ENCODE results near the gene TBPL1.
"Not testable (repeated sequence)": the region's sequence is repeated elsewhere in the genome, so short reads cannot be mapped to it uniquely, and the experiment has no call there.

The TBPL1 gene

DNA sequence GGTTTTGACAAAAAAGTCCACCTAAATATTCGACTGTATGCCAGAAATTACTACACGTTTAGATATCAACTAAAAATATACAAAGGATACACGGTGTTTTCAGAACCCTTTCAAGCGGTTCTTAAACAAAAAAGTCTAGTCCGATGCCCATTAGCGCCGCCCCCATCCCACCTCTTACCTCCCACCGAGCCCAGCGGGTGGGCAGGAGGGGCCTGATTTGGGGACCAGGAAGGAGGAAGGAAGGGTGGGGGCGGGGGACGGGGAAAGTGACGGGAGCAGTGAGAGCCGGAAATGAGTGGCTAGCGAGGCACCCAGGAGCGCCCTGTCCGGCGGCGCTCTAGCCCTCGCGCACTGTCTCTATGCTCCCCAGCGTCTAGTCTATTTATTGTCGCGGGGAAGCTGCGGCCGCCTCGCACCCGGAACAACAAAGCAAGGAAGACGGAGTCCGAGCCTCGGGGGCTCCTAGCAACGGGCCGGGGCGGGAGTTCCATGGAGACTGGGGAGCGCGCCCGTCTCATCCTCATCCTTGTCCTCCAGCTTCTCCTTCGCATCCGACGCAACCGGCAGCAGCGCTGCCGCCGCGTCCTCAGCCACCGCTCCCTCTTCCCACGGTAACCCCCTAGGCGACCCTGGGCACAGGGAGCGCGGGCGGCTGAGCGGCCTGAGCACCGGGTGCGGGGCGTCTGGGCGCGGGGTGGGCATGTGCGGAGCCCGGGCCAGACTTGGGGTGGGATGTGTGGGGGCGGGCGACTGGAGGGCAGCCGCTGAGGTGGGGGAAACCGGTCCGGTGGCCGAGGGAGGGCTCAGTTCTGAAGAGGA lies at the start of gene TBPL1:
Gene TBPL1 (plus strand): TSS at position 410 of the 819 bp plus-strand sequence. CDS start 26,902 bp downstream, outside the sequence.
- DNase-seq (ENCODE audit: low read depth, low spot score): peak; percentile 78

DNA sequence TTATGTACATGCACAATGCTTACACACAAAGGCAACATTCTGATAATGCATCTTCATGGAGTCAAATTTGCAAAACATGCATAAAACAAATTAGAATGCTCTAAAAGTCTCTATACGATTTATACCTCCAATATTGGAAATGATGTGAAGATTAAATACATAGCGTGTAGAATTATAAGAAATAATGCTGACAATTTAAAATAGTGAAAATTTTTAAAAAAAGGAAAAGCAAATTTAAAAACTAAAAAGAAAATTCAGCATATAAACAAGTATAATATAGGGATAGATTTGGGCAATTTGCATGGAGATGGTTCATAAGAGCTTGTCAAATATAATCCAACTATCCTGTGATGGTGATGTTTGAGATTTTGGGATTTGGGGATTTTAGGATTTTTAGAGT lies 49.2 kb upstream of the TBPL1 start:
- DNase-seq (ENCODE audit: low read depth, low spot score): no peak

- no peak for DNase-seq (ENCODE audit: low read depth, low spot score)
Measured at GRCh38 chr6:133906050-133906449, 47.0 kb upstream of the TBPL1 start.

- DNase-seq (ENCODE audit: low read depth, low spot score): peak; percentile 31
Measured at GRCh38 chr6:133916650-133917151, 36.3 kb upstream of the TBPL1 start.

DNA sequence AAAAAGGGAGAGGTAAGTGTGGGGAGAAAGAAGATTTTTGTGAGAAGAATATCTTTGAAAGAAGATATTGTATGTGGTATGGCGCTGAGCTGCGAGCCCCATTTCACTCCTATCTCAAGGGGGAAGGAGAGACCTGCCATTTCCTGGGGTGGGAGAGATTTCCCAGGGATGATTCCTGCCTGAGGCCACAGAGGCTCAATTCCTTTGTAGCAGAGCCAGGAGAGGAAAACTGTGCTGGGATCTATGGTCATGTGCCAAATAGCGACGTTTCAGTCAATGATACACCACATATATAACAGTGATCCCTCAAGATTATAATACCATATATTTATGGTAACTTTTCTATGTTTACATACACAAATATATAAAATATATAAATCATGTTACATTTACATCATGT lies 35.2 kb upstream of the TBPL1 start:
- DNase-seq (ENCODE audit: low read depth, low spot score): no peak

GRCh38 chr6:133918208-133918930 lies 34.7 kb upstream of the TBPL1 start:
- DNase-seq (ENCODE audit: low read depth, low spot score): no peak

DNA sequence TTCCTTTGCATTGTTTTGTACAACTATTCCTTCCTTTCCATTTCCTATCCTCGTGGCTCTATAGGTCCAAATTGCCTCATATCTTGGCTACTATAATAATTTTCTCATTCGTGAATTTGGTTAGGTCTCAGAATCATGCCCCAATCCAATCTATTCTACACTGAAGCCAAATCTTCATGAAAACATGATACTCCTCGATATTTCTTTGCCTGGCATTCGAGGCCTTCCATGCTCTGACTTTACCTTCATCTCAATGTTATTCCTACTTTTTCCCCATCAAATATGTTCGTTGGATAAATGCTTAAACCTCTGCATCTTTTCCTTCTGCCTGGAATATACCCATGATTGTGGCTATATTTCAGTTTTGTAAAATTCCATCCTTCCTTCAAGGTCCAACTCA lies 33.7 kb upstream of the TBPL1 start:
- no peak for DNase-seq (ENCODE audit: low read depth, low spot score)

DNA sequence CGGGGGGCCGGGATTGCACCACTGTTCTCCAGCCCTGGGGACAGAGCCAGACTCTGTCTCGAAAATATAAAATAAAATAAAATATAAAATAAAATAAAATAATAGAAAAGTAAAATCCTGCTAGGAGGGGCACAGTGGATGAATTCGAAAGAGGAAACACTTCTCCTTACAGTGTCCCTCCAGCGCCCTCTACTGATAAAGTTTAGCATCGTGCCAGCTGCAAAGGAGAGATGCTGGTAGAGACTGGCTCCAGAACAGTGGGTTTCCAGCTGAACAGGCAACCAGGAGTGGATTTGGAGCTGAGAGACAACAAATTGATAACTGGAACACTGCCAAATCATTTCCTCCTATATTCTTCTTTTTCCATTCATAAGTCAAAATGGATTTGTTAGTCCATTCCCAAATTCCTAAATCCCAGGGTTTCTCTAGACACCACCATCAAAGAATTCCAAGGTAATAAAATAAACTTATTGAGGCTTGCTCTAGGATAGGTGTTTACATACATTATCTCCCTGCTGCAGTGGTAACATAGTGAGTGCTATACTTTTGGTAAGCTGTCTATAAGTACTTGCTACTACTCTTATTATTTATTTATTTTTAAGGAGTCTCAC lies 31.7 kb upstream of the TBPL1 start:
- DNase-seq (ENCODE audit: low read depth, low spot score): peak; percentile 22

DNA sequence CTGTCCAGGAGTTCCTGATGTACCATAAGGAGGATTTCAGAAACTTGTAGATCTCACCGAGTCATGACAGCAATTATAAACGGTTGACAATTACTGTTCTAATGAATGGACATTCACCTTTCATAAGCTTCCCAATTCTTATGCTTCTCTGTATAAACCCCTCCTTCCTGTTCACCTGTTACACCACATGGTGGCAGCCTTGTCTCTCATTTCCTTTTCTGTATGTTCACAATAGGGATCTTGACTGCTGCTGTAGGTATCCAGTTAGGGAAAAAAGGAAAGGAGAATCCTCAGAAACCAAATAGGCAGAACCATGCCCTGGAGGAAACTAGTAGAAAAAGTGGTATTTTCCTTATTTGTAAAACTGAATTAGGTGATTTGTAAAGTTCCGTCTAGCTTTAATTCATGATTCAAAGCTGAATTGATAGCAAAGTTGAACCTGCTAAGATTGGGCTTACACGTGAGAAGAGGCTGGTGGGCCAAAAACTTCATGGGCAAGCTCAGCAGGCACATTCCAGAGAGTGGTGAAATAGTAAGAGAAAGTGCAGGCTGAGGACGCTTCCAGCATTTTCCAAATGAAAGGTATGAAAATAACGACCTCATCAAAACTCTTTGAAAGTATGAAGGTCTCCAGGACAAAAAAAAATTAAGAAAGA lies 29.0 kb upstream of the TBPL1 start:
- DNase-seq (ENCODE audit: low read depth, low spot score): peak; percentile 38

GRCh38 chr6:133931221-133931620 lies 21.8 kb upstream of the TBPL1 start:
- not testable (repeated sequence) for DNase-seq (ENCODE audit: low read depth, low spot score)

GRCh38 chr6:133936352-133936751 lies 16.7 kb upstream of the TBPL1 start:
- DNase-seq (ENCODE audit: low read depth, low spot score): not testable (repeated sequence)

DNA sequence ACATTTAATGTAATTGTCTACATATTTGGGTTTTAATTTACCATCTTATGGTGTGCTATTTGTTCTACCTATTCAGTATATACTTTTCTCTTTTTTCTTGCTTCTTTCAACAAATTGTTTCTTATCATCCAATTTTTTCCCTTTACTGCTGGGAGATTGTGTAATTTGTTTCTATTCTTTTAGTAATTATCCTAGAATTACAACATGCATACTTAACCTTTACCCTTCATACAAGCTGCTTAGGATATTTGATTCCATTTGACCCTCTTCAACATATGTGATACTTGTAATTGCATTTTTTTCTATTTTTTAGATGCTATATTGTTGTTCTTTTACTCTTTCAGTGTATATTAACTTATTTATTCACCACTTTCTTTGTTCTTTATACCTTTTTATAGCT lies 15.1 kb upstream of the TBPL1 start:
- DNase-seq (ENCODE audit: low read depth, low spot score): no peak

DNA sequence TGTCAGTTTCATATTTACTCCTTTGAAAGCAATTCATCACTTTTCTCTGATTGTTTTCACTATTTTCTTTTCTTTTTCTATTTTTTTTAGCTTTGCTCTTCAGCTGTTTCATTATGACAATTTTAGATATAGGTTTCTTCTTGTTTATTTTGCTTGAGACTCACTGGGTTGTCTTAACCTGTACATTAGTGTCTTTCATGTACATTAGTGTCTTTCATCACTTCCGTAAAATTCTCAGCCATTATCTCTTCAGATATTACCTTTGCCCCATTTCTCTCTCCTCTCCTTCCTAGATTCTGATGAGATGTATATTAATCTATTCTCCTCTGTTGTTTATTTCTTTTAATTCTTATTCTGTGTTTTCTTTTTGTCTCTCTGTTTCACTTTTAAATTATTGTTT lies 14.5 kb upstream of the TBPL1 start:
- DNase-seq (ENCODE audit: low read depth, low spot score): no peak

GRCh38 chr6:133939778-133940667 lies 13.0 kb upstream of the TBPL1 start:
- no peak for DNase-seq (ENCODE audit: low read depth, low spot score)

DNA sequence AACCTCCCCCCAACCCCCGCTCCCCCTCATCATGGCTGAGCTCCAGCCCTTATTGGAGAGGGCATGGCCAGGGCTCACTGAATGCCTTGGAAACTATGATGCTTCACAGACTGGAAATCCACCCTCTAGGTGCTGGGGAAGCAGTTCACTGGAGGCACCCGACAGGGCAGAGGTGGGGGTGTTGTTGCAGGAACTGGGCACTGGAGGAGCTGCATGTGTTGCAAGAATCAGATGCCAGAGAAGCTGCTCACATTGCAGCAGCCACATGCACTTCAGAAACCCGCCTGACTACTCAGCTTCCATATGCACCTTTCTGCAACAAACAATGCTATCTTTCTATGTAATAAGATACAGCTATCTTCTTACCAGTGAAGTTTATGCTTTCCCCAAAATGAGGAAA lies 7.9 kb upstream of the TBPL1 start:
- DNase-seq (ENCODE audit: low read depth, low spot score): no peak

GRCh38 chr6:133947302-133947900 lies 5.6 kb upstream of the TBPL1 start:
- DNase-seq (ENCODE audit: low read depth, low spot score): no peak

DNA sequence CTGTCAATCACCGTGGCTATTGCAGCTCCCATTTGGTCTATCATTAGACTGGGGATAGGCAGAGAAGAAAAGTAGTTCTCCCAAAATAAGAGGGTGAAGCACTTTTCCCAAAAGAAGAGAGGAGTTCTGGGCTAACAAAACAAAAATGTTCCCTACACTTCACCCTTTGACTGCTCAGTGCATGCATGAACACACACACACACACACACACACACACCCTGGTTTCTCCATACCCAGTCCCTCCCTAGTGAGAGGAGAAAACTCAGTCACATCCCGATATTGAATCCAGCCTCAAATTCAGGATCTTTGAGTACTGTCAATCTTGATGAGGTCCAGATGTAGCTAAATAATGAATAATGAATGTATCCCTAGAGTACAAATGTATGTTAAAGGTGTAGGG lies 4.6 kb upstream of the TBPL1 start:
- no peak for DNase-seq (ENCODE audit: low read depth, low spot score)

DNA sequence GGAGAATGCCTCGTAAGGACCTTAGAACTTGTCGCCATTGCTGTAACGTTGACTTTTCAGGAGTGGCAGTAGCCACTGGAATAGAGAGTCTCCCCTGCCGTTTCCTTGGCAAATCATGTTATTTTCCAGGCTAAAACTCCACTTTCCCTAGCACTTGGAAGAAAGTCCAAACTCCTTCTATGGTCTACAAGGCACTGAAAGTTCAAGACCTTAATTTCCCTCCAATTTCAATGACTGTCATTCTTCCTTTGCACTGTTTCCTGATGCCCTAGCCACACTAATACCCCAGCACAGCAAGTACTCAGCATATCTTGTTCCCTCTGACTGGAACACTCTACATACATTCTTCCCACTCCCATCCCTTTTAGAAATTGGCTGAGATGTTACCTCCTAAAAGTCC lies 1.8 kb upstream of the TBPL1 start:
- no peak for DNase-seq (ENCODE audit: low read depth, low spot score)

DNA sequence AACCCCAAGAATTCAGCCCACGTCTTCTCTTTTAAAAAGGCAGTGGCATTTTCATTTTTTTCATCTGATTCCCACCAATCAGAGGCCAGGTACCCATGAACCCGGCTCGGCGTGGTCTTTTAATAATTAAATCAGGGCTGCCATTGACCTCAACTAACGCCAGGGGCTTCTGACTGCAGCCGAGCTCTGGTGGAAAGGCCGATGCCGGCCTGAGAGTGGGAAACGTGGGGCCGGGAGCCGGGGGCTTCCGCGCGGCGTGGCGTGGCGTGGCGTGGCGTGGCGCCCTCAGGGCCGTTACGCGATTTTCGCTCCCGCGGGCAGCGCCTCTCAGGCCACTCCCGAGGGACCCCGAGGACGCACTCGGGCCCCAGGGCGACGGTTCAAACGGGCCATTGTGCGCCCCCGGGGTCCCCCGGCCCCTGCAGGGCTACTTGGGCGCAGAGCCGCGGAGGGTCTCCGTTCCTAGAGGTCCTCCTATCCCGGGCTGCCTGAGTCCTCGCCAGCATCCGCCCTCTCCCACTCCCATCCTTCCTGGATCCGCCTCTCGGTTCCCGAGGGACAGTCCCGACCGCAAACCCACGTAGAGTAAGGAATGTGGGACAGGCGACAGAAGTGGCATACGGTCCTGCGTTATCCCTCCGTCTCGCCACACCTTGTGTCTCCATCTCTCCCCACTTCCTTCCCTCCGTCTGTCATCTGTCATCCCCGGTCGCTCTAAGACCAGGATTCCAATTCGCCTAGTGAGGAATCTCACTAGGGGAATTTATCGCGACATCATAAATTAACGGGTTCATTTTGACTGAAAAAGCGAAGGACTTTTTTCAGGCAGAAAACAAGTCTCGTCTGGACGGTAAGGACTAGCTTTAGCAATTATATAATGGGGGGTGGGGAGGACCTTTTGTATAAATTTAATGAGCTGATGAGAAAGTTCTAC lies 876 bp upstream of the TBPL1 start:
- DNase-seq (ENCODE audit: low read depth, low spot score): no peak

Measured in activated CD4-positive, CD25-positive, alpha-beta regulatory T cell treated with anti-CD3 and anti-CD28 coated beads, Interleukin-2, amount 50 U/mL, for 16 hours (primary cell).